Thymus (tissue), 11 donors: ENCODE data around the gene CCDC188. TPM values are rescaled to one million over a fixed set of nuclear protein-coding genes. Genes with fewer than 3 reads are reported as not detected.
"Not testable (repeated sequence)": the region's sequence is repeated elsewhere in the genome, so short reads cannot be mapped to it uniquely, and the experiment has no call there.

Experiments used
- DNase-seq, 9 donors: peaks; one replicate each; pipeline ENCODE4 v3.0.0-alpha.2; 2013; ENCODE audit warnings: low spot score in 9 of 9, low read depth in 6 of 9, missing footprints in 1 of 9
- H3K27ac ChIP-seq, 2 donors: one replicate each; pipeline ENCODE4 v1.5.1; 2013; ENCODE audit warnings: control low read depth in 1 of 2, low read depth in 1 of 2, low read length in 1 of 2, mild to moderate bottlenecking in 1 of 2, moderate library complexity in 1 of 2
- H3K27me3 ChIP-seq, 2 donors: one replicate each; pipeline ENCODE4 v1.5.1; 2013; ENCODE audit warnings: low read length in 1 of 2; ENCODE audit not compliant: control insufficient read depth in 2 of 2, insufficient read depth in 1 of 2
- H3K36me3 ChIP-seq, 2 donors: one replicate each; pipeline ENCODE4 v1.5.1; 2013; ENCODE audit warnings: low read length in 1 of 2, mild to moderate bottlenecking in 1 of 2, moderate library complexity in 1 of 2; ENCODE audit not compliant: control insufficient read depth in 2 of 2, insufficient read depth in 2 of 2
- H3K4me1 ChIP-seq, 2 donors: one replicate each; pipeline ENCODE4 v1.5.1; 2013; ENCODE audit warnings: low read length in 2 of 2; ENCODE audit not compliant: control insufficient read depth in 2 of 2, insufficient read depth in 2 of 2
- H3K4me3 ChIP-seq, 2 donors: one replicate each; pipeline ENCODE4 v1.5.1; 2013; ENCODE audit warnings: low read length in 2 of 2, control low read depth in 1 of 2, mild to moderate bottlenecking in 1 of 2
- H3K9me3 ChIP-seq, 2 donors: one replicate each; pipeline ENCODE4 v1.5.1; 2013; ENCODE audit warnings: low read length in 1 of 2, mild to moderate bottlenecking in 1 of 2; ENCODE audit not compliant: control insufficient read depth in 2 of 2, insufficient read depth in 1 of 2
- WGBS: extraction: QIAGEN DNeasy Blood & Tissue Kit; methylation state at CpG from one replicate; pipeline ENCODE4 v1.1.7; 2013; 5-methylcytosine and 5-hydroxymethylcytosine counted together
- polyA plus RNA-seq: library from polyadenylated mRNA; stranded (reverse); fragments of 200-250 nt; gene quantifications from one replicate; pipeline ENCODE4 v1.2.3, GENCODE V29; 2013
- total RNA-seq: library from RNA; stranded (reverse); fragments of 120-200 nt; gene quantifications from one replicate; pipeline ENCODE4 v1.2.4, GENCODE V29; 2013
- donor health status: healthy.

CCDC188 gene
- total and polyA plus RNA-seq, 2 donors = 0.09 to 0.84 TPM

DNA sequence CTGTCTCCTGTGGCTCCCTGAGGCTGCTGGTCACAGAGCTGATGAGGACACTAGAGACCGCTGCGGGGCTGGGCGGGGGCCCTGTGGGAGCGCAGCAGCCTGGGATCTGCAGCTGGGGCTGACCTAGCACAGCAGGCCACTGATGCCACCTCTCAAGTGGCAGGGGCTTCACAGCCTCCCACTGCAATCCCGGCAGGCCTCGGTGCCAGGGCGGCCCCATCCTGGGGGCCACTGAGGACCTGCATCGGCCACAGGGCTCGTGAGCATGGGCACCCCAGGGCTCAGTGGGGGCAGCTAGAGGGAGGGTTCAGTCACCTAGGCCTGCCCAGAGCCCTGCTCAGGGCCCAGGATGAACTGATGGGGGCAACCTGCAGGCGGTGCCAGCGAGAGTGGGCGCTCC is 14.6 kb upstream of the CCDC188 start:
- H3K4me1 ChIP-seq = peaks cover 0 to 3% of the 10 kb centered on the region in 2 donors
- no peak for DNase-seq
- no peaks in the 10 kb centered on the region for H3K9me3 ChIP-seq
- WGBS = 96% methylated on average over 12 of the region's 12 CpGs
- H3K27ac ChIP-seq = no peak overlapping the region
- no peaks in the 10 kb centered on the region for H3K27me3 ChIP-seq
- H3K36me3 ChIP-seq = no peaks in the 10 kb centered on the region
- no peak overlapping the region for H3K4me3 ChIP-seq

DNA sequence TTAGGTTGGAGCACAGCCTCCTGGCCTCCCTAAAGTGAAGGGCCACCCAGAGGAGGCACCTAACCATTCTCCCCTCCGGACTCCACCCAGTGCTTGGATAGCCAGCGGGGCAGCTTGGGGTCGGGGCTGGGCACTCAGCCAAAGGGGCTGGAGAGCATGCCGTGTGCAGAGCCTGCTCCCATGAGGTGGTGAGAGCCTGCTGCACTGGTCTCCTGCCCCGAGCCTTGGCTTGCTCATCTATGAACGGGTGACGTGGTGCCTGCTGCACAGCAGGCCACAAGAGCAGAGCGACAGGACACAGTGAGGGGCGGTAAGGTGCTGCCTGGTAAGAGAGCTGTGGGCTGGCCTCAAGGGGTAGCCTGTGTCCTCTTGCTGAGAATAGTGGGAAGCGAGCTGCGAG is 14.0 kb upstream of the CCDC188 start:
- WGBS = 96% methylated on average over 11 of the region's 11 CpGs
- H3K27me3 ChIP-seq = peaks cover 0 to 3% of the 10 kb centered on the region in 2 donors
- no peak for DNase-seq

DNA sequence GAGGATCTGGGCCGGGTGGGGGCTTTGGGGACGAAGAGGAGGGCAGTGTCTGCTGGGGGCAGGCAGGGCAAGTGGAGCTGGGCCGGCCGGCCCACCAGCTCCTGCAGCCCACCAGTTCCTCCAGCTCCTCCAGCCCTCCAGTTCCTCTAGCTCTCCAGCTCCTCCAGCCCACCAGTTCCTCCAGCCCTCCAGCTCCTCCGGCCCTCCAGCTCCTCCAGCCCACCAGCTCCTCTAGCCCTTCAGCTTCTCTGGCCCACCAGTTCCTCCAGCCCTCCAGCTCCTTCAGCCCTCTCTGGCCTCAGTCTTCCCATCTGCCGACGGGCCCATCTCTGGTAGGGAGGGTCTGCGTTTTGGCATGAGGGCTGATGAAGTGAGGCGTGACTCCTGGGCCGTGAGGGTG is 9.2 kb upstream of the CCDC188 start:
- peaks cover 0 to 18% of the 10 kb centered on the region in 2 donors for H3K27me3 ChIP-seq
- H3K4me3 ChIP-seq = no peak overlapping the region
- no peak overlapping the region for H3K27ac ChIP-seq
- 84% methylated on average over 10 of the region's 10 CpGs for WGBS
- no peaks in the 10 kb centered on the region for H3K9me3 ChIP-seq
- H3K4me1 ChIP-seq = peaks cover 0 to 33% of the 10 kb centered on the region in 2 donors
- DNase-seq = no peak
- H3K36me3 ChIP-seq = no peaks in the 10 kb centered on the region

More for the DNA sequence above, 14.0 kb upstream of the CCDC188 start:
- Histone ChIP-seq H3K36me3 (no peaks in the 10 kb centered on the region), H3K27ac (no peak overlapping the region), H3K4me1 (peaks cover 0 to 3% of the 10 kb centered on the region in 2 donors), H3K4me3 (no peak overlapping the region), H3K9me3 (no peaks in the 10 kb centered on the region)

DNA sequence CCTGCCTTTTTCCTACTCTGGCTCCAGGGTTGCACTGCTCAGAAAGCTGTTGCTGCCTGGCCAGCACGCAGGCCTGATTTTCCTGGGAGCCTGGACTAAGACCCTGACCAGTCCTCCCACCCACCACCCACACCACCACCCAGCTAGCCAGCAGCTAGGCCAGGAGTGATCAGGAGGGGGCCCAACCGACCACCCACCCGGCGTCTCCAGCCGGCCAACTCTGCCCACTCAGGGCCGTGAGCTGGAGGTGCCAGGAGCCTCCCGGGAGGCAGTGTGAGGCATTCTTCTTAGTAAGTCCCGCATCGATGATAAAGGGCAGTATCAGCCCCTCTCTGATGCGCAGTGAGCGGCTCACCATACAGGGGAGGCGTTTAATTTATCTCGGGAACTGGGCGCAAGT is 8.7 kb upstream of the CCDC188 start:
- H3K36me3 ChIP-seq, H3K9me3 ChIP-seq, H3K4me3 ChIP-seq, DNase-seq: not testable (repeated sequence)
- Histone ChIP-seq H3K27ac (peak overlapping the region in 1 of 2 donors; percentile 37), H3K27me3 (peaks cover 0 to 18% of the 10 kb centered on the region in 2 donors), H3K4me1 (peaks cover 0 to 36% of the 10 kb centered on the region in 2 donors)
- 83% methylated on average over 11 of the region's 14 CpGs for WGBS

DNA sequence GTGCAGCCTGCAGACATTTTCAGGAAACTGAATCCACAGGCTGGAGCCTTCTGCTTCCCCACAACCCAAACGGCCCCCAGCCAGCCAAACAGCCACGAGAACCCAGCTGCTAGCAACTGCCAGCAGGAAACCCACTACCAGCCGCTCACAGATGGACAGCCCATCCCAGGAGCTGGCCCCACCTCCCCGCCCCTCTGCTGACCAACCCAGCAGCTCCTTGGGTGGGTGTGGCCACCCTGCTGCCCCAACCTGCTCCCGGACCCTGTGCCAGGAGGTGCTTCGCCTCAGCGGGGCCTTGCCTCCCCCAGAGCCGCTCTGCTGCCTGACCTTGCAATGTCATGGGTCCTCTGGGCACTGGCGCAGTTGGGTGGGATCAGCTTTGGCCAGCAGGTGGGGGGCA is 8.2 kb upstream of the CCDC188 start:
- Histone ChIP-seq H3K36me3 (no peaks in the 10 kb centered on the region), H3K27me3 (peaks cover 0 to 18% of the 10 kb centered on the region in 2 donors), H3K9me3 (no peaks in the 10 kb centered on the region), H3K4me1 (peaks cover 0 to 36% of the 10 kb centered on the region in 2 donors), H3K27ac (peak overlapping the region in 1 of 2 donors; percentile 47), H3K4me3 (no peak overlapping the region)
- 13% methylated on average over 9 of the region's 9 CpGs for WGBS
- no peak for DNase-seq

DNA sequence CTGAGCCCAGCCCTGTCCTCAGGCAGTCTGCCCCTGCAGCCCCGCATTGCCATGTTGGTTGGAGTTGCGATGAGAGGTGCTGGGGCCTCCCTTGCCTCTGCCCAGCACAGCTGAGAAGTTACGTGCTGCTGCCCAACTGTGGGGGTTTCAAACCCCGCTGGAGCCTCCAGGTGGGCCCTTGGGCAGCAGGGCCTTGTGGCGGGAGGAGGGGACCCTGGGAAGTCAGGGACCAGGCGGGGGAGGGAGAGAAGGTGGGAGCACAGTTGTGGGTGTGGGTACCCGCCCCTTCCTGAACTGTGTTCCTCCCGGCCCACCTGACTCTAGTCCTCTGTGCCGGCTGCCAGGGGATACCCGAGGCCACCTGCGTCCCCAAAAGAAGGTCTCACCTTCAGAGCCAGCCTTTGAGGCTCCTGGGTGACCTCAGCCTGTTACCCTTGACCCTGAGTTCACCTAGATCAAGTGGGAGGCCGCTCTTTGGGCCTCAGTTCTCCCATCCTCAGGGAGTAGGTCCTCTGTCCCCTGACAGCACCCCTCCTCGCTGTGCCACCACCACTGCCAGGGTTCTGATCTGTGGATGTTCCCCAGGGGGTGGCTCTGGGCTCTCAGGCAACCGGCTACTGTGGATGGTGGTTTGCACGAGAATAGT is 7.7 kb upstream of the CCDC188 start:
- H3K27me3 ChIP-seq = peaks cover 0 to 18% of the 10 kb centered on the region in 2 donors
- H3K4me3 ChIP-seq = no peak overlapping the region
- H3K36me3 ChIP-seq = no peaks in the 10 kb centered on the region
- 18% methylated on average over 15 of the region's 15 CpGs for WGBS
- no peaks in the 10 kb centered on the region for H3K9me3 ChIP-seq
- peaks cover 0 to 36% of the 10 kb centered on the region in 2 donors for H3K4me1 ChIP-seq
- DNase-seq = peak in 1 of 9 donors; percentile 35
- H3K27ac ChIP-seq = peak overlapping the region in 1 of 2 donors; percentile 47

DNA sequence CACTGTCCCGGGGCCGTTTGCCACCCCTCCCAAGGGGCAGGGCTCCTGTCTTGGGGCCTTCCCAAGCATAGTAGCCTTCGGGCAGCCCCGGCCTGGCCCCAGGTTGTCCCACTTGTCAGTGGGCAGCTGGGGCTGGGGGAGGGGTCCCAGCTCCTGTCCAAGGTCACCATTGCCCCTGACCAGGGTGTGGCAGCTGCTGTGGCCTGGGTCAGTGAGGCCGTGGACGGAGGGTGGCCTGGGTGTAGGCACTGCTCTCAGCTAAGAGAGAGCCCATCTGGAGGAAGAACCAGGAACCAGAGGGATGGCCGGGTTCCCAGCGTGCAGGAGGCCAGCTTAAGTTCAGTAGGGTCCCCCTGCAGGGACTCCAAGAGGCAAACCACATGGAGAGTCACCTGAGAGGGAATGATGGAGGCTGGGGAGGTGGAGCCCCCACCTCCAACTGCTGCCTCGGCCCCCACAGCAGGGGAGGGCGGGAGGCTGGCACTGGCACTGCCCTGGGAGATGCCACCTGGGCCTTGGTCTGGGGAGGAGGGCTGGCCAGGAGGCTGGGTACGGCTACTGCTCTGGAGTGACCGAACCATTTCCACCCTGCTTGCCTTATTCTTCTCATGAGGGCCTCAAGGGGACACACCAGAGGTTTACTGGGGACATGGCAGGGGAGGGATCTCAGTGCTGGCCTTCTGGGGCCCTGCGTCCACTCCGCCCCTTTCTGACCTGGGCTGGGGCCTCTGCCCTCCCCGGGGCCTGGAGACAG is 6.8 kb upstream of the CCDC188 start:
- H3K27ac ChIP-seq = no peak overlapping the region
- no peak overlapping the region for H3K4me3 ChIP-seq
- H3K9me3 ChIP-seq = no peaks in the 10 kb centered on the region
- no peaks in the 10 kb centered on the region for H3K36me3 ChIP-seq
- peaks cover 0 to 18% of the 10 kb centered on the region in 2 donors for H3K27me3 ChIP-seq
- no peak for DNase-seq
- H3K4me1 ChIP-seq = peaks cover 0 to 36% of the 10 kb centered on the region in 2 donors
- WGBS = 80% methylated on average over 15 of the region's 15 CpGs

DNA sequence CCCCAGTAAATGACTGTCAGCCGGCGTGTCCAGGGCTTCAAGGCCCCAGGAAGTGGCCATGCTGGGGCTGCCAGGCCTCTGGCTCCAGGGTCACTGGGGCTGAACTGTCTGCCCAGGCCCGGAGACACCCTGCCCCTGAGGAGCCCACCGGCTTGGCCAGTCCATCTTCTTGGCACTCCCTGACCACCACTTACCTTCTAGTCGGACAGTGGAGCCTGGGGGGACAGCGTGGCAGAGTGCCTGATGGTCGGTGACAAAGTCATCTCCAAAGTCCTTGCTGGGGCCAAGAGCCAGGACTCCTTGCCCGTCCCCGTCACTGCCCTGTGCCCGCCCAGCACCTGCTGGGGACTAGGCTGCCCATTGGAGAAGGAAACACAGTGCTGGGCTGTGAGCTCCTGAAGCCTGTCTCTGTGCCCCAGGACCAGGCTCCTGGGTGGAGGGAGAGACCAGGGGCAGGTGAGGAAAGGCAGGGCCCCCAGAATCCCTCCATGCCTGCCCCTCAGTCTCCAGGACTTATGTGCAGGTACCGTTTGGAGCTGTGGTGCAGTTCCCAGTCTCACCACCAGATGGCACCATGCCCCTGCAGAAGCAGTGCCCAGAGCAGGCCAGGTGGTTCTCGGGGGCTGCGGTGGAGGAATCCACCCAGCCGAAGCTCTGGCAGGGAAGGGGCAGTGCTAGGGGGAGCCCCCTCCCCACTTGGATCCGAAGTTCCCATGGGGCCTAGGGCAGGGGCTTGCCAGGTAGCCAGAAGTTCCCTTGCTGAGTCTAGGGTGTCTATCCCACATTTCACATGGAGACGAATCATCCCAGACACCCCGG is 6.0 kb upstream of the CCDC188 start:
- peaks cover 0 to 18% of the 10 kb centered on the region in 2 donors for H3K27me3 ChIP-seq
- H3K27ac ChIP-seq = no peak overlapping the region
- peaks cover 0 to 36% of the 10 kb centered on the region in 2 donors for H3K4me1 ChIP-seq
- peak; percentile 65 to 95 (median 81) for DNase-seq
- H3K36me3 ChIP-seq = no peaks in the 10 kb centered on the region
- WGBS = 62% methylated on average over 17 of the region's 17 CpGs
- no peak overlapping the region for H3K4me3 ChIP-seq
- H3K9me3 ChIP-seq = no peaks in the 10 kb centered on the region

DNA sequence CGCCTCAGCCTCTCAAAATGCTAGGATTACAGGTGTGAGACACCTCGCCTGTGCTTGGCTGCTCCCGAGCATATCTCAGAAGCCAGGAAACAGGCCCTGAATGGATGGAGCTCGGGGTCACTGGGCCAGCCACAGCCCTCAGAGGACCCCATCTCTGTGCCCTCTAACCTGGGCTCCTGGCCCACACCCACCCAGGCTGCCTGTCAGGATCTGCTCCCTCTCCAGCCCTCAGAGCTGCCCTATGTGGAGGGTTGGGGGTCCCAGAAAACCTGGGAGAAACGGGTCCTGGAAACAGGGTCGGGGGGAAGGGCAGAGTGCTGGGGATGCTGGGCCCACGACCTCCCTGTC is 5.2 kb upstream of the CCDC188 start:
- Histone ChIP-seq H3K9me3 (no peaks in the 10 kb centered on the region), H3K27me3 (peaks cover 0 to 18% of the 10 kb centered on the region in 2 donors), H3K27ac (no peak overlapping the region), H3K36me3 (no peaks in the 10 kb centered on the region), H3K4me1 (peaks cover 0 to 36% of the 10 kb centered on the region in 2 donors), H3K4me3 (no peak overlapping the region)
- no peak for DNase-seq
- 79% methylated on average over 7 of the region's 7 CpGs for WGBS
